CD4-positive, CD25-positive, alpha-beta regulatory T cell (primary cell): ENCODE measurements around the gene GALNT11. TPM values are rescaled to one million over a fixed set of nuclear protein-coding genes. Genes with fewer than 3 reads are reported as not detected.

ENCODE experiments used
- ATAC-seq, 2 donors: fragments of 150-1000 bp; cut with Tn5 transposase; one replicate each; pipeline ENCODE4 v1.10.0; 2021; ENCODE audit warnings: low read depth in 2 of 2, moderate number of reproducible peaks in 2 of 2, moderate library complexity in 1 of 2
- DNase-seq, 3 donors: peaks; one replicate each; pipeline versions ENCODE4 v3.0.0 to v3.0.0-alpha.2; 2012 to 2022; ENCODE audit warnings: mixed read lengths in 1 of 3
- H3K27ac ChIP-seq: one replicate; pipeline ENCODE4 v1.7.0; 2013; ENCODE audit warnings: mild to moderate bottlenecking, low read length; ENCODE audit not compliant: insufficient read depth, poor library complexity, severe bottlenecking
- H3K27me3 ChIP-seq: one replicate; pipeline ENCODE4 v1.7.0; 2013; ENCODE audit warnings: low read length; ENCODE audit not compliant: control insufficient read depth, insufficient read depth
- H3K36me3 ChIP-seq: one replicate; pipeline ENCODE4 v1.7.0; 2013; ENCODE audit warnings: mild to moderate bottlenecking, low read length, moderate library complexity; ENCODE audit not compliant: control insufficient read depth, insufficient read depth
- H3K4me1 ChIP-seq: 2 replicates; pipeline ENCODE4 v1.7.0; 2013; ENCODE audit warnings: mild to moderate bottlenecking, low read length; ENCODE audit not compliant: insufficient read depth, control insufficient read depth, poor library complexity, severe bottlenecking
- H3K4me3 ChIP-seq: one replicate; pipeline ENCODE4 v1.7.0; 2013; ENCODE audit warnings: low read depth, mild to moderate bottlenecking, low read length, moderate library complexity
- H3K9me3 ChIP-seq, 2 experiments: 1 replicate in 1 of 2; 2 replicates in 1 of 2; pipeline ENCODE4 v1.7.0; 2013; ENCODE audit warnings: low read length in 2 of 2, mild to moderate bottlenecking in 1 of 2, moderate library complexity in 1 of 2; ENCODE audit not compliant: control insufficient read depth in 2 of 2
- H3K27ac Mint-ChIP-seq, 3 donors: one replicate each; pipeline ENCODE4 v1.8.0; 2020 to 2022; ENCODE audit warnings: mild to moderate bottlenecking in 3 of 3, mixed read lengths in 3 of 3, moderate library complexity in 2 of 3
- H3K27me3 Mint-ChIP-seq: one replicate; pipeline ENCODE4 v1.8.0; 2022; ENCODE audit warnings: mild to moderate bottlenecking, mixed read lengths
- H3K36me3 Mint-ChIP-seq: one replicate; pipeline ENCODE4 v1.8.0; 2020; ENCODE audit warnings: mixed read lengths
- H3K4me1 Mint-ChIP-seq, 4 donors: one replicate each; pipeline ENCODE4 v1.8.0; 2020 to 2022; ENCODE audit warnings: mixed read lengths in 4 of 4, mild to moderate bottlenecking in 1 of 4
- H3K4me3 Mint-ChIP-seq, 4 donors: one replicate each; pipeline ENCODE4 v1.8.0; 2020 to 2022; ENCODE audit warnings: mild to moderate bottlenecking in 4 of 4, mixed read lengths in 4 of 4, moderate library complexity in 3 of 4
- H3K9me3 Mint-ChIP-seq, 7 donors: one replicate each; pipeline ENCODE4 v1.8.0; 2020 to 2022; ENCODE audit warnings: mixed read lengths in 7 of 7, mild to moderate bottlenecking in 3 of 7, moderate library complexity in 2 of 7
- polyA plus RNA-seq, 4 donors: library from polyadenylated mRNA; unstranded; fragments of 300-500 nt; fragmentation: Illumina TruSeq; gene quantifications; one replicate each; pipeline ENCODE4 v1.2.3, GENCODE V29; 2021
- total RNA-seq: library from RNA; stranded (reverse); gene quantifications from one replicate; pipeline ENCODE4 v1.2.3, GENCODE V29; 2022

GALNT11 gene
- total and polyA plus RNA-seq, 5 donors from 2014 or later: 22.5 to 27.1 (median 25.4) TPM

DNA sequence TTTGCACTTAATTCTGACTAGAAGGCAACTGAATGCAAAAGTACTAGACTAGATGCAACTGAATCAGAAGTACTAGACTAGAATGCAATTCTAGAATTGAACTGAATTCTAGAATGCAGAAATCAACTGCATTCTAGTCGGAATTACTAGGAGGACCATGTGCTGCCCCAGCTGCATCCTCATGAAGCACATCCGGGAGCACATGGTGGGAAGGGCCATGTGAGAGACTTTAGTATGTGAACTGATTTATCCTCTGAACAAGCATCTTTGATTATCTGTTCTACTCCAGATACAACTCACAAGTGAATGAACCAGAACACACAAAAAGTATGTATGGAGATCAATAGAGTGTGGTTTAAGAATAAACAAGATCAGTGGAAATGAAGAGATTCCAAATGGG lies 115.1 kb downstream of the GALNT11 start:
- DNase-seq (no peak), ATAC-seq (no peak)
- no peaks in the 10 kb centered on the region for H3K27me3 ChIP-seq
- no peak overlapping the region for H3K4me3 ChIP-seq
- H3K9me3 ChIP-seq: no peaks in the 10 kb centered on the region
- Mint-ChIP-seq H3K36me3 (peaks cover 35% of the 10 kb centered on the region), H3K27ac (peak overlapping the region; percentile 29 to 76 (median 68)), H3K27me3 (no peaks in the 10 kb centered on the region), H3K9me3 (no peaks in the 10 kb centered on the region), H3K4me3 (peak overlapping the region in 1 of 4 donors; percentile 66), H3K4me1 (peaks cover 25 to 47% (median 42%) of the 10 kb centered on the region in 4 donors)
- H3K27ac ChIP-seq: no peak overlapping the region
- peaks cover 33% of the 10 kb centered on the region for H3K4me1 ChIP-seq
- H3K36me3 ChIP-seq: peaks cover 51% of the 10 kb centered on the region

DNA sequence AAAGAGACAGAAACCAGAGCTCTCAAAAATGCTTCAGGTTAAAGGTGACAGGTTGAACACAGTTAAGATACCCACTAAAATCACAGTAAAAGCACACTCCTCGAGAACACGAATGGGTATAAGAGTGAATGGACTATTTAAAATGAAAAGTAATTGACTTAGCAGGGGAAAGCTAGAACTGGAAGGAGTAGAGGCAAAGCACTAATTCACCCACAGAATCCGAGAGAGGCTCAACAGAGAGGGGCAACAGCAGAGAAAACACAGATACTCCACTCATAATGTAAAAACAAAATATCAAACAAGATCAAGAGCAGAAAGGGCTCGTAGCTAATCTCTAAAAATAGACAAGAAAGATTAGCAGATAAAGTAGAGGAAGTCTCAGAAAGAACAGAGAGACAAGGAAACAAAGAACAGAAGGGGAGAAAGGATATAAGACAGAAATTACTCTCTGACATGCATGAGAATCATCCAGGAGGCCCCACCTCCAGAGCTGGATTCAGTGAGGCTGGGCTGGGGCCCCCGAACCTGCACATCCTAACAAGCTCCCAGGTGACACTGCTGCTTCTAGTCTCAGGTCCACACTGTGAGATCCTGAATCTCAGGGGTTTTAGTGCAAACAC lies 117.6 kb downstream of the GALNT11 start:
- H3K4me3 Mint-ChIP-seq: peak overlapping the region; percentile 68 to 88 (median 76)

DNA sequence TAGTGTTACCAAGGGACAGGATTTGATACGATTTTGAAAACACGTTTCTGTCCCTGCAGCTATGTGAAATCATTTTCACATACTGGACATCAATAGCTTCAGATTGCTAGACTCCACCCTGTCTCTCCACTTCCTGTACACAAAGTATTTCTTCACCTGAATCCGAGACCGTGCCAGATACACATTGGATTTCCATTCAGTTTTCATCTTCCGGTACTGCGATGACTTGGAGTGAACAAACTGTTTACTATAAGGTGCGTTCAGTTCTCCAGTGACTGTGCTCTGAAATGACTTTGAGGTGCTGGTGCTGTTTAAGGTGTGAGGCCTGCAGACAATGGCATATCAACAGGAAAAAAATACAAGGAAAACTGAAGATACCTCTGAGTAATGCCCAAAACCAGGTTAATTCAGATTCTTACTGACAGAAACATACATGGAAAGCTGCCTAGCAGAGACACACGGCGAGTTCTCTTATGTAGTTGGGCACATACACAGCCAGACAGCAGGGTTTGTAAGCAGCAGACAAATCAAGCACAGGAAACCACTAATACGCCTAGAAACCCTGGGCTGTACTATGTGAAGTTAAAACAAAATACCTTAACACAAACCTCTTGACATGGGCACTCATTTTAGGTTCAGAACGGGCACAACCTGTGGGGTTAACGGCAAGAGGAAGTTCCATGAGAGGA lies 119.2 kb downstream of the GALNT11 start:
- Histone ChIP-seq H3K27me3 (no peaks in the 10 kb centered on the region), H3K27ac (peak overlapping the region; percentile 70), H3K4me1 (peaks cover 42% of the 10 kb centered on the region), H3K9me3 (no peaks in the 10 kb centered on the region), H3K36me3 (peaks cover 45% of the 10 kb centered on the region), H3K4me3 (peak overlapping the region; percentile 81)
- Mint-ChIP-seq H3K4me3 (peak overlapping the region; percentile 68 to 88 (median 76)), H3K36me3 (peaks cover 29% of the 10 kb centered on the region), H3K4me1 (peaks cover 32 to 55% (median 50%) of the 10 kb centered on the region in 4 donors), H3K27me3 (no peaks in the 10 kb centered on the region), H3K27ac (peak overlapping the region; percentile 90 to 95 (median 94)), H3K9me3 (no peaks in the 10 kb centered on the region)
- DNase-seq: peak in 2 of 3 donors; percentile 51 to 80
- peak; percentile 84 to 85 for ATAC-seq

More for the DNA sequence above, 117.6 kb downstream of the GALNT11 start:
- Histone ChIP-seq H3K4me1 (peaks cover 42% of the 10 kb centered on the region), H3K27ac (peak overlapping the region; percentile 70), H3K9me3 (no peaks in the 10 kb centered on the region), H3K36me3 (peaks cover 45% of the 10 kb centered on the region), H3K4me3 (peak overlapping the region; percentile 81), H3K27me3 (no peaks in the 10 kb centered on the region)
- ATAC-seq: no peak
- Mint-ChIP-seq H3K9me3 (no peaks in the 10 kb centered on the region), H3K4me1 (peaks cover 32 to 55% (median 50%) of the 10 kb centered on the region in 4 donors), H3K27me3 (no peaks in the 10 kb centered on the region), H3K27ac (peak overlapping the region; percentile 90 to 95 (median 94)), H3K36me3 (peaks cover 27% of the 10 kb centered on the region)
- peak in 2 of 3 donors; percentile 15 to 37 for DNase-seq

DNA sequence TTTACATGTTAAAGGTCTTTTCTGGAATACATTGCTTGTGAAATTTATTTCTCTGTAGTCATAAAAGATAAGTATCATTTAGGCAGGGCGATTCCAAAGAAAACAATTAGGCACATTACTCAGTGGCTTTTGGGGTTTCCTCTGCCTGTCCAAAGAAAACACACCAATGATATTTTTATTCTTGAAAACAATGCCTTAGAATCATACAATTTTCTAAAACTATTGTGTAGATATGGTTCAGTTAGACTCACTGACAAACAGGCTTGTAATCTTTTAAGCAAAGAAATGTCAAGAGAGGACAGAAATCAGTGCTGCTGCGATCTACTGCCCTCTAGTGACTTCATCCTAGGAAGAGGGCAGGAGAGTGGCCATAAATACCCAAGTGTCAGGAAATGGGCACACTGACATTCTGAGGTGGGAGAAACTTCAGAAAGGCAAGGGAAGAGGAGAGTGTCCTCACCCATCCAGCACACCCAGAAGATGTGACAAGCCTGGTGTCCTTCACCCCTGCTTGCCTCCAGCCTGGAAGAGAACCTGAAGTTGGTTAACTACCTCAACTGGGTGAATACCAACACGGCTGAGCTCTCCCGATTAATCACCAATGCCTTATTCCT lies 120.5 kb downstream of the GALNT11 start:
- peaks cover 42% of the 10 kb centered on the region for H3K4me1 ChIP-seq
- no peaks in the 10 kb centered on the region for H3K27me3 Mint-ChIP-seq
- ATAC-seq (peak in 1 of 2 donors; percentile 35), DNase-seq (peak in 2 of 3 donors; percentile 55 to 67)
- H3K4me3 ChIP-seq: peak overlapping the region; percentile 81
- H3K9me3 Mint-ChIP-seq: no peaks in the 10 kb centered on the region
- H3K27ac ChIP-seq: peak overlapping the region; percentile 70
- H3K27me3 ChIP-seq: no peaks in the 10 kb centered on the region
- peaks cover 49% of the 10 kb centered on the region for H3K36me3 ChIP-seq
- peaks cover 32 to 49% (median 44%) of the 10 kb centered on the region in 4 donors for H3K4me1 Mint-ChIP-seq
- no peaks in the 10 kb centered on the region for H3K9me3 ChIP-seq
- H3K27ac Mint-ChIP-seq: peak overlapping the region; percentile 80 to 95 (median 94)
- peak overlapping the region; percentile 68 to 88 (median 76) for H3K4me3 Mint-ChIP-seq
- peaks cover 24% of the 10 kb centered on the region for H3K36me3 Mint-ChIP-seq

DNA sequence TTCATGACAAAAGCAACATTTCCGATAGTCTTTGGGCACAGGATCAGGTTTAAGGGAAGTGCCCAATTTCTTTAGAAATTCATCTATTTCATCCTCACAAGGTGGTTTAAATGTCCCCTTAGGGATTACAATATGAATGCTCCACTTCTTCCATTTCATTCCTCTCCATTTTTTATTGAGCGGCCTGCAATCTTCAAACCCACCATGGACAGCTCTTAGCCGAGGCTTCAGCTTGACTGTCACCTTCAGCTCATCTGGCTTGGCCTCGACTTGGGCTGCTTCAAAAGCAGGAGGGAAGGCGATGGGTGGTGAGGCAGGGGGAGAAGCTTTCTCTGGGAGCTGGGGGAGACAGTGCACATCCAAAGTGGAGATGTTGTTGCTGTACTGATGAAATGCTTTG lies 123.2 kb downstream of the GALNT11 start:
- H3K9me3 ChIP-seq: no peaks in the 10 kb centered on the region
- no peak overlapping the region for H3K4me3 ChIP-seq
- ATAC-seq: no peak
- H3K27me3 ChIP-seq: no peaks in the 10 kb centered on the region
- no peak overlapping the region for H3K4me3 Mint-ChIP-seq
- peaks cover 27% of the 10 kb centered on the region for H3K4me1 ChIP-seq
- no peak overlapping the region for H3K27ac Mint-ChIP-seq
- peaks cover 23 to 28% (median 25%) of the 10 kb centered on the region in 4 donors for H3K4me1 Mint-ChIP-seq
- H3K9me3 Mint-ChIP-seq: no peaks in the 10 kb centered on the region
- no peak overlapping the region for H3K27ac ChIP-seq
- H3K36me3 Mint-ChIP-seq: peaks cover 37% of the 10 kb centered on the region
- no peaks in the 10 kb centered on the region for H3K27me3 Mint-ChIP-seq
- no peak for DNase-seq
- peaks cover 68% of the 10 kb centered on the region for H3K36me3 ChIP-seq

DNA sequence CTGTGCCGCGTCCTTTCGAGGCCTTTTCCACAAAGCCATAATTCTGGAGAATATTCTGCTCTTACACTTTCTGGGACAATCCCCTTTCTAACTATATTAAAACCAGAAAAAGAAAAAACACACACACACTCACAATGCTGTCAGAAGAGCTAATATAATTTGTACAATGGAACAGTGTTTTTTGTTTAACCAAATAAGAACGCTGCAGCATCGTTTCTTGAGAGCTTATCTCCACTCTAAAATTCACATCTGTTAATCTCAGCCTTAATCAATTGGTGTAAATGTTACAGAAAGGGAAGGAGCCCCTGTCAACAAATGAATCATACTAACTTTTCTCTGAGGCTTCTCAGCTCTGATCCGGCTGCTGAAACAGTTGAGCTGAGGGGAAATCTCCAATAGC lies 123.9 kb downstream of the GALNT11 start:
- Mint-ChIP-seq H3K4me3 (no peak overlapping the region), H3K9me3 (no peaks in the 10 kb centered on the region), H3K36me3 (peaks cover 43% of the 10 kb centered on the region), H3K27ac (peak overlapping the region in 2 of 3 donors; percentile 52 to 67), H3K27me3 (no peaks in the 10 kb centered on the region), H3K4me1 (peaks cover 17 to 22% (median 21%) of the 10 kb centered on the region in 4 donors)
- Histone ChIP-seq H3K4me3 (no peak overlapping the region), H3K36me3 (peaks cover 74% of the 10 kb centered on the region), H3K27me3 (no peaks in the 10 kb centered on the region), H3K4me1 (peaks cover 20% of the 10 kb centered on the region), H3K9me3 (no peaks in the 10 kb centered on the region), H3K27ac (no peak overlapping the region)
- ATAC-seq: no peak
- DNase-seq: no peak

DNA sequence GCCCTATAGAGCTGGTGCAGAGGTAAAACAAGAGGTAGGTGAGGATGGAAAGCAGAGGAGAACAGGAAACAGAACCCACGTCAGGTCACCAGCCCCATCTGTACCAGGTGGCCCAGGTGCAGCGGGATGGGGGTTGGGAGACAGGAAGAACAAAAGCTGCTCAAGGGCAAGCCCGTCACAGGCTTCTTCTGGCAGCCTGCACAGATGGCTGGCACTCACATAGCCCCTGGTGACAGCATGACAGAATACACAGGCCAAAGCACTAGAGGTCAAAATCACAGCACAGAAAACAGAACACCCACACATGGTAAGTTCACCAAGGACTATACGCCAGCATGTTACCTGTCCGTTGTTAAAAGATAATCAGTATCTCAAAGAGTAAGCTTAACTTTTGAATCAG lies 126.8 kb downstream of the GALNT11 start:
- Mint-ChIP-seq H3K4me1 (peaks cover 0 to 6% (median 0%) of the 10 kb centered on the region in 4 donors), H3K27ac (peak overlapping the region in 1 of 3 donors; percentile 0), H3K36me3 (peaks cover 59% of the 10 kb centered on the region), H3K9me3 (no peaks in the 10 kb centered on the region), H3K4me3 (no peak overlapping the region), H3K27me3 (no peaks in the 10 kb centered on the region)
- no peaks in the 10 kb centered on the region for H3K27me3 ChIP-seq
- peaks cover 95% of the 10 kb centered on the region for H3K36me3 ChIP-seq
- H3K27ac ChIP-seq: no peak overlapping the region
- H3K4me1 ChIP-seq: no peaks in the 10 kb centered on the region
- DNase-seq (no peak), ATAC-seq (no peak)
- no peaks in the 10 kb centered on the region for H3K9me3 ChIP-seq
- H3K4me3 ChIP-seq: no peak overlapping the region
